ENCODE measurements around the gene SH2D1B. TPM values are rescaled to one million over a fixed set of nuclear protein-coding genes. Genes with fewer than 3 reads are reported as not detected.

SH2D1B gene
- total and polyA plus RNA-seq, 9 of the 15 experiments (the other 6 are each of a cell fraction or from before 2014, with no cell fraction given): 5.6 to 19.6 (median 9.7) TPM

DNA sequence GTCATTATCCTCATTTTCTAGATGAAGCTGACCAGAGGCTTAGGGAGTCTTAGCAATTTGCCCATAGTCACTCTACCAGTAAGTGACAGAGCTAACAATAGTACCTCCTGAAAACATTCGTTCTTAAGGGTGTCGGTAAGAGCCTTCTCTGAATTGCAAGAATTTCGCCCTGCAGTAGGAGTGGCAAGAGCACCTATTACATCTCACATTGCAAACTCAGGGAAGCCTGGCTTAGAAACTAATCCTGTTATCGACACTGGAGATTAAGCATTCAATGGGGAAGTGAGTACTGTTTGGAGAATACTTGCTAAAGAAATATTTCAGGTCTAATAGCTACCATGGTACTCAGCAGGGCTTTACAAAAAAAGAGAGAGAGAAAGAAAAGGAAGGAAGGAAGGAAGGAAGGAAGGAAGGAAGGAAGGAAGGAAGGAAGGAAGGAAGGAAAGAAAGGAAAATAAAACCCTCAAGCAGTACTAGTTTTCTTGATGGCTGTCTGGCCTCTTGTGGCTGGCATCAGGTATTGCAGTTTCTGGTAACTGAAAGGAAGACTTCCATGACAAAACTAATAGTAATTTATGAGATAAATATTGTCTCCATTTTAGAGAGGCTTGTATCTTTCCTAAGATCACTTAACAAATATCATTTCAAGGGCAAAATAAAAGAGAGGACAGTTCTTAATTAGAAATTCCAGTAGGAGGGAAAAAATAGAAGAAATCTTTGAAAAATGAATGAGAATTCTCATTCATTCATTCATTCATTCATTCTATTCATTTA lies 20.0 kb downstream of the SH2D1B start:
- Histone ChIP-seq H3K9me1 (ENCODE audit: control insufficient read depth, insufficient read depth, low read length) (peaks cover 3% of the 10 kb centered on the region), H3K4me3 (no peak overlapping the region), H4K20me1 (replicated peaks; ENCODE audit: control insufficient read depth, insufficient read depth, low read length) (no peaks in the 10 kb centered on the region), H3K4me2 (ENCODE audit: insufficient read depth, low read length) (peak overlapping the region; percentile 76), H3K4me1 (replicated peaks in 1 of 2; ENCODE audit: control insufficient read depth in 2 of 2, insufficient read depth in 2 of 2, low read length in 2 of 2) (peaks cover 44 to 56% of the 10 kb centered on the region in 2 experiments), H2AFZ (ENCODE audit: low read depth, low read length) (peak overlapping the region; percentile 92), H3K27me3 (ENCODE audit: control insufficient read depth in 2 of 2, insufficient read depth in 2 of 2, low read length in 2 of 2) (no peaks in the 10 kb centered on the region), H3K9ac (ENCODE audit: insufficient read depth in 1 of 2, low read depth in 2 of 2, low read length in 2 of 2) (peak overlapping the region in 1 of 2 experiments; percentile 56; a peak in 2 of 4 replicates), H3K79me2 (ENCODE audit: control insufficient read depth, insufficient read depth, low read length) (no peaks in the 10 kb centered on the region), H3K27ac (ENCODE audit: extremely low read depth, low read depth, low read length) (peak overlapping the region; percentile 78), H3K9me3 (replicated peaks; ENCODE audit: control insufficient read depth, insufficient read depth, low read depth, low read length) (no peaks in the 10 kb centered on the region), H3K36me3 (ENCODE audit: control insufficient read depth, insufficient read depth, low read length) (no peaks in the 10 kb centered on the region)
- ATAC-seq (peak; percentile 50), DNase-seq (ENCODE audit: extremely low read depth in 1 of 4, low spot score in 3 of 4) (peak; percentile 63 to 83 (median 64)), FAIRE-seq (peak; percentile 67)
- 3% methylated on average over 4 of the region's 4 CpGs for WGBS (ENCODE audit: insufficient coverage, low coverage, missing lambda C conversion rate)
- no TSS peak for BruUV-seq (replicated peaks)
- in situ Hi-C loops (cut with MboI): no loop called here
- CTCF ChIA-PET (ENCODE audit: low intra/inter-chr PET ratio): interaction anchor here (1.3 to 3.6 kb wide), 3 partner anchors 34 to 336 kb away, joined by 4 to 19 read pairs (median 4); no protein-coding TSS in a partner anchor
- intact Hi-C loops (cut with micrococcal nuclease): loop anchor here (1.0 to 5.0 kb wide), 3 partner anchors 35 to 336 kb away; no protein-coding TSS in a partner anchor
- POLR2A ChIA-PET: interaction anchor here (1.8 kb wide), 1 partner anchor 15 kb away, joined by 6 read pairs; no protein-coding TSS in a partner anchor
- TF ChIP-seq, protein P1, sequence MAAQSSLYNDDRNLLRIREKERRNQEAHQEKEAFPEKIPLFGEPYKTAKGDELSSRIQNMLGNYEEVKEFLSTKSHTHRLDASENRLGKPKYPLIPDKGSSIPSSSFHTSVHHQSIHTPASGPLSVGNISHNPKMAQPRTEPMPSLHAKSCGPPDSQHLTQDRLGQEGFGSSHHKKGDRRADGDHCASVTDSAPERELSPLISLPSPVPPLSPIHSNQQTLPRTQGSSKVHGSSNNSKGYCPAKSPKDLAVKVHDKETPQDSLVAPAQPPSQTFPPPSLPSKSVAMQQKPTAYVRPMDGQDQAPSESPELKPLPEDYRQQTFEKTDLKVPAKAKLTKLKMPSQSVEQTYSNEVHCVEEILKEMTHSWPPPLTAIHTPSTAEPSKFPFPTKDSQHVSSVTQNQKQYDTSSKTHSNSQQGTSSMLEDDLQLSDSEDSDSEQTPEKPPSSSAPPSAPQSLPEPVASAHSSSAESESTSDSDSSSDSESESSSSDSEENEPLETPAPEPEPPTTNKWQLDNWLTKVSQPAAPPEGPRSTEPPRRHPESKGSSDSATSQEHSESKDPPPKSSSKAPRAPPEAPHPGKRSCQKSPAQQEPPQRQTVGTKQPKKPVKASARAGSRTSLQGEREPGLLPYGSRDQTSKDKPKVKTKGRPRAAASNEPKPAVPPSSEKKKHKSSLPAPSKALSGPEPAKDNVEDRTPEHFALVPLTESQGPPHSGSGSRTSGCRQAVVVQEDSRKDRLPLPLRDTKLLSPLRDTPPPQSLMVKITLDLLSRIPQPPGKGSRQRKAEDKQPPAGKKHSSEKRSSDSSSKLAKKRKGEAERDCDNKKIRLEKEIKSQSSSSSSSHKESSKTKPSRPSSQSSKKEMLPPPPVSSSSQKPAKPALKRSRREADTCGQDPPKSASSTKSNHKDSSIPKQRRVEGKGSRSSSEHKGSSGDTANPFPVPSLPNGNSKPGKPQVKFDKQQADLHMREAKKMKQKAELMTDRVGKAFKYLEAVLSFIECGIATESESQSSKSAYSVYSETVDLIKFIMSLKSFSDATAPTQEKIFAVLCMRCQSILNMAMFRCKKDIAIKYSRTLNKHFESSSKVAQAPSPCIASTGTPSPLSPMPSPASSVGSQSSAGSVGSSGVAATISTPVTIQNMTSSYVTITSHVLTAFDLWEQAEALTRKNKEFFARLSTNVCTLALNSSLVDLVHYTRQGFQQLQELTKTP (IDR thresholded peaks at IDR 0.05; ENCODE audit: low read depth in 1 of 2, partially characterized antibody in 2 of 2): peak; percentile 62 to 74
- TF ChIP-seq SMARCE1 (IDR thresholded peaks at IDR 0.05) (peak; percentile 69), NCOA6 (IDR thresholded peaks at IDR 0.05) (0 out of 2 replicates have a peak, but pooled peaks have one; percentile 9), EP300 (IDR thresholded peaks at IDR 0.05; ENCODE audit: low read length) (0 out of 2 replicates have a peak, but pooled peaks have one; percentile 18), HLTF (IDR thresholded peaks at IDR 0.05) (peak; percentile 74), SMAD1 (IDR thresholded peaks at IDR 0.05; ENCODE audit: low read depth, low read length, partially characterized antibody) (no peak), NFIC (IDR thresholded peaks at IDR 0.05) (peak; percentile 45; the same call in 1 of the 2 replicates), MECOM (CRISPR knock-in tag; IDR thresholded peaks at IDR 0.05) (no peak)
- TF ChIP-seq, protein P2, sequence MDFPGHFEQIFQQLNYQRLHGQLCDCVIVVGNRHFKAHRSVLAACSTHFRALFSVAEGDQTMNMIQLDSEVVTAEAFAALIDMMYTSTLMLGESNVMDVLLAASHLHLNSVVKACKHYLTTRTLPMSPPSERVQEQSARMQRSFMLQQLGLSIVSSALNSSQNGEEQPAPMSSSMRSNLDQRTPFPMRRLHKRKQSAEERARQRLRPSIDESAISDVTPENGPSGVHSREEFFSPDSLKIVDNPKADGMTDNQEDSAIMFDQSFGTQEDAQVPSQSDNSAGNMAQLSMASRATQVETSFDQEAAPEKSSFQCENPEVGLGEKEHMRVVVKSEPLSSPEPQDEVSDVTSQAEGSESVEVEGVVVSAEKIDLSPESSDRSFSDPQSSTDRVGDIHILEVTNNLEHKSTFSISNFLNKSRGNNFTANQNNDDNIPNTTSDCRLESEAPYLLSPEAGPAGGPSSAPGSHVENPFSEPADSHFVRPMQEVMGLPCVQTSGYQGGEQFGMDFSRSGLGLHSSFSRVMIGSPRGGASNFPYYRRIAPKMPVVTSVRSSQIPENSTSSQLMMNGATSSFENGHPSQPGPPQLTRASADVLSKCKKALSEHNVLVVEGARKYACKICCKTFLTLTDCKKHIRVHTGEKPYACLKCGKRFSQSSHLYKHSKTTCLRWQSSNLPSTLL (IDR thresholded peaks at IDR 0.05): 0 out of 2 replicates have a peak, but pooled peaks have one; percentile 57
- TF ChIP-seq, protein P3, sequence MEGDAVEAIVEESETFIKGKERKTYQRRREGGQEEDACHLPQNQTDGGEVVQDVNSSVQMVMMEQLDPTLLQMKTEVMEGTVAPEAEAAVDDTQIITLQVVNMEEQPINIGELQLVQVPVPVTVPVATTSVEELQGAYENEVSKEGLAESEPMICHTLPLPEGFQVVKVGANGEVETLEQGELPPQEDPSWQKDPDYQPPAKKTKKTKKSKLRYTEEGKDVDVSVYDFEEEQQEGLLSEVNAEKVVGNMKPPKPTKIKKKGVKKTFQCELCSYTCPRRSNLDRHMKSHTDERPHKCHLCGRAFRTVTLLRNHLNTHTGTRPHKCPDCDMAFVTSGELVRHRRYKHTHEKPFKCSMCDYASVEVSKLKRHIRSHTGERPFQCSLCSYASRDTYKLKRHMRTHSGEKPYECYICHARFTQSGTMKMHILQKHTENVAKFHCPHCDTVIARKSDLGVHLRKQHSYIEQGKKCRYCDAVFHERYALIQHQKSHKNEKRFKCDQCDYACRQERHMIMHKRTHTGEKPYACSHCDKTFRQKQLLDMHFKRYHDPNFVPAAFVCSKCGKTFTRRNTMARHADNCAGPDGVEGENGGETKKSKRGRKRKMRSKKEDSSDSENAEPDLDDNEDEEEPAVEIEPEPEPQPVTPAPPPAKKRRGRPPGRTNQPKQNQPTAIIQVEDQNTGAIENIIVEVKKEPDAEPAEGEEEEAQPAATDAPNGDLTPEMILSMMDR (IDR thresholded peaks at IDR 0.05 in 2 of 3, conservative IDR thresholded peaks at IDR 0.05 in 1 of 3; ENCODE audit: insufficient read depth in 2 of 3, low read depth in 1 of 3, low read length in 3 of 3): peak; percentile 69 to 88 (median 84)
